ENCODE results near the gene SPTB. TPM values are rescaled to one million over a fixed set of nuclear protein-coding genes. Genes with fewer than 3 reads are reported as not detected.

The SPTB gene
- total and polyA plus RNA-seq, 9 donors, result 0.28 to 1.4 (median 0.68) TPM

DNA sequence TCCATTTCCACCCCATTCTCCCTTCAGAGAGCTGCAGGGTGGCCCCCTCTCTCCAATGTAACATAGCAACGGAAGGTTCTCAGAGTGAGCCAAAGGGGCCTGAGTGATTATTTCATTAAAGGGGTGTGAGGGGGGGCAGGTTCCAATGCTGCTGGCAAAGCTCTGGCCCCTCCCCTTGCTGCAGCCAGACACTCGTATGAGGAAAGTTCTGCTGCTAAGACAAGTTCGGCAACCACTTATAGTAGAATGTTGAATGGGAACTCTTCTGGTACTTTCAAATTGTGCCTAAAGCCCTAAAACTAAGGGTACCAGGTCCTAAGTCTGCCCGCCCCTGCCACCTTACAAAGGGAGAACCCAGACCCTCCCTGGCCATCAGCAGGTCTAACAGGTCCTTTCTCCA, 125.7 kb downstream of the SPTB start:
- Histone ChIP-seq H3K4me3 (no peak overlapping the region), H3K36me3 (no peaks in the 10 kb centered on the region), H3K9me3 (no peaks in the 10 kb centered on the region), H3K4me1 (ENCODE audit: insufficient read depth) (peaks cover 6% of the 10 kb centered on the region), H3K27ac (no peak overlapping the region), H3K27me3 (no peaks in the 10 kb centered on the region)
- WGBS, 3 donors, result 84 to 88% (median 88%) methylated on average over 4 of the region's 4 CpGs
- DNase-seq, result no peak
- intact Hi-C loops (cut with DNase I), result no loop called here
- TF ChIP-seq EP300 (IDR thresholded peaks at IDR 0.05), result no peak
- TF ChIP-seq, protein P1, sequence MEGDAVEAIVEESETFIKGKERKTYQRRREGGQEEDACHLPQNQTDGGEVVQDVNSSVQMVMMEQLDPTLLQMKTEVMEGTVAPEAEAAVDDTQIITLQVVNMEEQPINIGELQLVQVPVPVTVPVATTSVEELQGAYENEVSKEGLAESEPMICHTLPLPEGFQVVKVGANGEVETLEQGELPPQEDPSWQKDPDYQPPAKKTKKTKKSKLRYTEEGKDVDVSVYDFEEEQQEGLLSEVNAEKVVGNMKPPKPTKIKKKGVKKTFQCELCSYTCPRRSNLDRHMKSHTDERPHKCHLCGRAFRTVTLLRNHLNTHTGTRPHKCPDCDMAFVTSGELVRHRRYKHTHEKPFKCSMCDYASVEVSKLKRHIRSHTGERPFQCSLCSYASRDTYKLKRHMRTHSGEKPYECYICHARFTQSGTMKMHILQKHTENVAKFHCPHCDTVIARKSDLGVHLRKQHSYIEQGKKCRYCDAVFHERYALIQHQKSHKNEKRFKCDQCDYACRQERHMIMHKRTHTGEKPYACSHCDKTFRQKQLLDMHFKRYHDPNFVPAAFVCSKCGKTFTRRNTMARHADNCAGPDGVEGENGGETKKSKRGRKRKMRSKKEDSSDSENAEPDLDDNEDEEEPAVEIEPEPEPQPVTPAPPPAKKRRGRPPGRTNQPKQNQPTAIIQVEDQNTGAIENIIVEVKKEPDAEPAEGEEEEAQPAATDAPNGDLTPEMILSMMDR (IDR thresholded peaks at IDR 0.05), result no peak
- TF ChIP-seq POLR2A (IDR thresholded peaks at IDR 0.05), result no peak

DNA sequence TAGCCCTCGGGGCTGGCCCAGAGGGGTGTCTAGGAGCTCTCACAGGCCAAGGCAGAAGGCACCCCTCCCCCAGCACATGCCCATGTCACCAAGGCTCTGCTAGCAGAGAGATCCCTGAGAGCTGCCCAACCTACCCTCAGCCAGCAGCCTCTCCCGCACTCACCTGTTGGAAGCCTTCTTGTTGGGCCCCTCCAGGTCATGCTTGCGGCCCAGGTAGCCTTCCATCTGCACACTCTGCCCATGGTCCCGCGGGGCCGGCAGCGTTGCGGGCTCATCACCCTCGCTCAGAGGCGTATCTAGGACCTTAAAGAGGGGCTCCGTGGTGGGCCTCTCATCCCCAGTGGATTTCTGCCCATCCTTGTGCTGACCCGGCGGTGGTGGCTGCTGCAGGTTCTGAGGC, 126.3 kb downstream of the SPTB start:
- no peak overlapping the region for H3K4me3 ChIP-seq
- DNase-seq, result no peak
- no peak for TF ChIP-seq POLR2A (IDR thresholded peaks at IDR 0.05)
- TF ChIP-seq, protein P1 (IDR thresholded peaks at IDR 0.05), result no peak
- no peak for TF ChIP-seq EP300 (IDR thresholded peaks at IDR 0.05)
- peaks cover 5% of the 10 kb centered on the region for H3K4me1 ChIP-seq (ENCODE audit: insufficient read depth)
- H3K36me3 ChIP-seq, result no peaks in the 10 kb centered on the region
- intact Hi-C loops (cut with DNase I), result no loop called here
- H3K27me3 ChIP-seq, result no peaks in the 10 kb centered on the region
- 90 to 96% (median 91%) methylated on average over 13 of the region's 13 CpGs for WGBS, 3 donors
- H3K9me3 ChIP-seq, result no peaks in the 10 kb centered on the region
- H3K27ac ChIP-seq, result no peak overlapping the region

DNA sequence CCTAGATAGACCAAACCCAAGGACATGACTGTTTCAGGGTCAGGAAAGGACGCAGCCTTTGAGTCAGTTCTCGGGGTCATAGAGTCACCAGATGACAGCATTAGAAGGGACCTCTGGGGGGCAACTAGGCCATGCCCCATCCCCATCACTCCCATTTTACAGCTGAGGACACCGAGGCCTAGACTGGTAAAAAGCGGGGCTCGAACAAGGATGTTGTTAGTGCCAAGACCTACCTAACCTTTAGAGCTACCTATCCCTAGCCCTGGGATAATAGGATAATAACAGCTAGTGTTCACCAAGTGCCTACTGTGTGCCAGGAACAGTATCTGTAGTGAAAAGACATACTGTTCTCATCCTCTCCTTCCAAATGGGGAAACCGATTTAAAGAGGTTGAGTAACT, 126.8 kb downstream of the SPTB start:
- Histone ChIP-seq H3K27ac (no peak overlapping the region), H3K4me3 (no peak overlapping the region), H3K9me3 (no peaks in the 10 kb centered on the region), H3K4me1 (ENCODE audit: insufficient read depth) (peaks cover 2% of the 10 kb centered on the region), H3K36me3 (no peaks in the 10 kb centered on the region), H3K27me3 (no peaks in the 10 kb centered on the region)
- TF ChIP-seq EP300 (IDR thresholded peaks at IDR 0.05) (no peak), POLR2A (IDR thresholded peaks at IDR 0.05) (no peak)
- TF ChIP-seq, protein P1 (IDR thresholded peaks at IDR 0.05), result no peak
- intact Hi-C loops (cut with DNase I), result no loop called here
- WGBS, 3 donors, result 93 to 95% (median 94%) methylated on average over 5 to 6 of the region's 6 CpGs
- no peak for DNase-seq

DNA sequence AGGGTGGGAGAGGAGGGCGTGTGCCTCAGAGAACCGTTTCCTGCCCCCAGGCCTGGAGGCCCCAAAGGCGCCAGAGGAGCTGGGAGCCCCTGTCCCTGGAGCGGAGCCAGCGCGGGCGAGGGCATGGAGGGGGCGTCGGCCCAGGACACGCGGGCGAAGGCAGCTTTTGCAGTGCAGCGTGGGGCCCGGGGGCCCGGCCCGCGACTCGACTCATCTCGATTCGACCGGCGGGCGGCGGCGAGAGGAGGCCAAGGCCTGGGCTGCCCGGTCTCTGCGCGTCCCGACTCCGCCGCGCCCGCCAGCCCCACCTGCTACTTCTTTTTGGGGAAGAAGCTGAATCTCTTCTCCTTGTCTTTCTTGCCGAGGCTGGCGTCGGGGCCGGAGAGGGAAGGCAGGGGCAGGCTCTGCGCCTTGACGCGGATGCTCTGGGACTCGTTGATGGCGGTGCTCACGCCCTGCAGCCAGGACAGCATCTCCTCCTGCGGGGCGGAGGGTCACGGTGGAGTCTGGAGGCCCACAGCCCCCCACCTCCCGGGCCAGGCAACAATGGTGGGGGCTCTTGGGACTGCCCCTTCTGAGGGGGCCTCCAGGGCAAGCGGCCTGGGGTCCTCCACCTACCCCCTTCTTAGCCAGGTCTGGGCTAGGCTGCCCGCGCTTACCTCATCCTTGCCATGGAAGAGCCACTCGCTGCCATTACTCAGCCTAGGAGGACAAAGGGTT, 130.6 kb downstream of the SPTB start:
- Histone ChIP-seq H3K27me3 (no peaks in the 10 kb centered on the region), H3K36me3 (no peaks in the 10 kb centered on the region), H3K4me1 (ENCODE audit: insufficient read depth) (peaks cover 10% of the 10 kb centered on the region), H3K9me3 (no peaks in the 10 kb centered on the region), H3K4me3 (no peak overlapping the region), H3K27ac (no peak overlapping the region)
- no peak for DNase-seq
- WGBS, 3 donors, result 93 to 95% (median 94%) methylated on average over 50 to 51 of the region's 51 CpGs
- no peak for TF ChIP-seq EP300 (IDR thresholded peaks at IDR 0.05)
- TF ChIP-seq, protein P1 (IDR thresholded peaks at IDR 0.05), result no peak
- no peak for TF ChIP-seq POLR2A (IDR thresholded peaks at IDR 0.05)
- intact Hi-C loops (cut with DNase I), result no loop called here
